OCI-LY3 (cell line): Measurements from ENCODE around the gene BCL2L13.

Experiments used
- H2AFZ ChIP-seq: fragments of 200-600, 300-600 bp; shearing (Covaris generic); 2 replicates; pipeline ENCODE4 v1.6.0; 2014; ENCODE audit warnings: antibody characterized with exemption, low read depth, low read length
- H3K27ac ChIP-seq: fragments of 200-600, 300-600 bp; sonication (generic); 2 replicates; pipeline ENCODE4 v1.5.1; 2014; ENCODE audit warnings: mild to moderate bottlenecking, low read length, moderate library complexity, mixed read lengths
- H3K27me3 ChIP-seq: fragments of 200-600, 300-600 bp; sonication (generic); 2 replicates; pipeline ENCODE4 v1.6.1; 2014; ENCODE audit warnings: low read depth, low read length, mixed read lengths
- H3K36me3 ChIP-seq: fragments of 200-600, 300-600 bp; sonication (generic); replicated peaks from 2 replicates; pipeline ENCODE3; 2014; ENCODE audit warnings: low read depth, low read length, mixed read lengths
- H3K4me1 ChIP-seq: fragments of 300-600, 200-600 bp; sonication (generic); 2 replicates; pipeline ENCODE4 v1.6.1; 2014; ENCODE audit warnings: low read length, mixed read lengths
- H3K4me2 ChIP-seq: fragments of 200-600, 300-600 bp; sonication (generic); 2 replicates; pipeline ENCODE4 v1.6.1; 2014; ENCODE audit warnings: low read length, mixed read lengths
- H3K4me3 ChIP-seq: fragments of 300-600, 200-600 bp; sonication (generic); 2 replicates; pipeline ENCODE4 v1.5.1; 2014; ENCODE audit warnings: antibody characterized with exemption, mild to moderate bottlenecking, low read length, moderate library complexity
- H3K79me2 ChIP-seq: fragments of 300-600, 200-600 bp; shearing (Covaris generic); 2 replicates; pipeline ENCODE4 v1.6.1; 2014; ENCODE audit warnings: mild to moderate bottlenecking, low read length, mixed read lengths
- H3K9ac ChIP-seq: fragments of 300-600, 200-600 bp; shearing (Covaris generic); 2 replicates; pipeline ENCODE4 v1.6.0; 2014; ENCODE audit warnings: mild to moderate bottlenecking, low read length, moderate library complexity
- H3K9me3 ChIP-seq: fragments of 200-600, 300-600 bp; shearing (Covaris generic); 2 replicates; pipeline ENCODE4 v1.6.1; 2014; ENCODE audit warnings: low read length, mixed read lengths; ENCODE audit not compliant: insufficient read depth
- H4K20me1 ChIP-seq: fragments of 200-600, 300-600 bp; sonication (generic); 2 replicates; pipeline ENCODE4 v1.6.1; 2016; ENCODE audit warnings: low read length, mixed read lengths; ENCODE audit not compliant: insufficient read depth
- EZH2phosphoT487 ChIP-seq: fragments of 200-600 bp; shearing (Covaris generic); IDR thresholded peaks from 2 replicates; pipeline ENCODE4 v1.6.1; 2018; ENCODE audit warnings: antibody characterized with exemption, mixed run types, low read depth
- TF ChIP-seq, protein P1 (sequence below): fragments of 200-600, 300-600 bp; sonication (generic); IDR thresholded peaks from 2 replicates; pipeline ENCODE4 v1.5.1; 2014; ENCODE audit warnings: antibody characterized with exemption, low read length, low read depth

Gene BCL2L13

DNA sequence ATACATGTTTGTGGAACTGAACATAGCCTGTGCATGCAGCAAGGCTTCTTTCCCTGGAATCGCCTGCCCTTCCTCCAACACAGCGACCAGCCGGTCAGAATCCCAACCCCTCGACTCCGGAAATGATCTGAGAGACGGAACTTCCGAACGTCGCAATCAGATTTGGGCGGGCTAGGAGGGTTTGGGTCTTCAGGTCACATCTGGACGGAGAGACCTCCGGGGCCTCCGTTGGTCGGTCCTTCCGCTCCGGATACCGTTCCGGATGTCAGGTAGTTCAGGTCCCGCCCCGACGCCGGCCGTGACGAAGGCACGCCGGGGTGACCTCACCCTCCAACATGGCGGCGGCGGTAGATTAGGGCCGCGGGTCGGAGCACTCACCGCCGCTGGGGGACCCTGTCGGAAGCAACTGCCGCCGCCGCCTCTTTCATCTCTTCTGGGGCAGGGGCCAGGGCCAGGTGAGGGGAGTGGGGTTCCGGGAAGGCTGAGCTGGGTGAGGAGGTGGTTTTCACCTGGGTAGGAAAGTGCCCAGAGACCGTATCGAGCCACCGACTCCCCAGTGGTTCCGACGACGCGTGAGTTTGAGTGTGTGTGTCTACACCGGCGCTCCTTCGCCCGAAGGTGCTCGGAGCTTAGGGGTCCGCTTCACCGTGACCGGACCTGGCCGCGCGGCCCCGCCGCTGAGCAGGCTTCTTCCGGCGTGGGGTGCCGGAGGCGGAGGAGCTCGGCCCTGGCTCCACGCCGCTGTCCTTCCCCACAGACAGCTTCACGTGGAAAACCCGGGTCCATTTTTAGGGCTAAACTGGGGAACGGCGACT is at the start of gene BCL2L13:
Gene BCL2L13 (plus strand): TSS at position 326 of the 815 bp plus-strand sequence. CDS start 16,955 bp downstream, outside the sequence.
- Histone ChIP-seq H3K27me3 (no peaks in the 10 kb centered on the region), H2AFZ (peak within 1 kb of the TSS; percentile 84), H3K4me1 (peaks cover 15% of the 10 kb centered on the region), H3K9ac (peak within 1 kb of the TSS; percentile 83), H3K4me2 (peak within 1 kb of the TSS; percentile 95), H3K27ac (peak within 1 kb of the TSS; percentile 80), H3K9me3 (no peaks in the 10 kb centered on the region), H3K4me3 (peak within 1 kb of the TSS; percentile 81), H3K79me2 (peaks cover 47% of the 10 kb centered on the region), H3K36me3 (peaks cover 20% of the 10 kb centered on the region), H4K20me1 (no peaks in the 10 kb centered on the region)
- TF ChIP-seq EZH2phosphoT487 = no peak
- TF ChIP-seq, protein P1, sequence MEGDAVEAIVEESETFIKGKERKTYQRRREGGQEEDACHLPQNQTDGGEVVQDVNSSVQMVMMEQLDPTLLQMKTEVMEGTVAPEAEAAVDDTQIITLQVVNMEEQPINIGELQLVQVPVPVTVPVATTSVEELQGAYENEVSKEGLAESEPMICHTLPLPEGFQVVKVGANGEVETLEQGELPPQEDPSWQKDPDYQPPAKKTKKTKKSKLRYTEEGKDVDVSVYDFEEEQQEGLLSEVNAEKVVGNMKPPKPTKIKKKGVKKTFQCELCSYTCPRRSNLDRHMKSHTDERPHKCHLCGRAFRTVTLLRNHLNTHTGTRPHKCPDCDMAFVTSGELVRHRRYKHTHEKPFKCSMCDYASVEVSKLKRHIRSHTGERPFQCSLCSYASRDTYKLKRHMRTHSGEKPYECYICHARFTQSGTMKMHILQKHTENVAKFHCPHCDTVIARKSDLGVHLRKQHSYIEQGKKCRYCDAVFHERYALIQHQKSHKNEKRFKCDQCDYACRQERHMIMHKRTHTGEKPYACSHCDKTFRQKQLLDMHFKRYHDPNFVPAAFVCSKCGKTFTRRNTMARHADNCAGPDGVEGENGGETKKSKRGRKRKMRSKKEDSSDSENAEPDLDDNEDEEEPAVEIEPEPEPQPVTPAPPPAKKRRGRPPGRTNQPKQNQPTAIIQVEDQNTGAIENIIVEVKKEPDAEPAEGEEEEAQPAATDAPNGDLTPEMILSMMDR = peak; percentile 9; the same call in 1 of the 2 replicates

DNA sequence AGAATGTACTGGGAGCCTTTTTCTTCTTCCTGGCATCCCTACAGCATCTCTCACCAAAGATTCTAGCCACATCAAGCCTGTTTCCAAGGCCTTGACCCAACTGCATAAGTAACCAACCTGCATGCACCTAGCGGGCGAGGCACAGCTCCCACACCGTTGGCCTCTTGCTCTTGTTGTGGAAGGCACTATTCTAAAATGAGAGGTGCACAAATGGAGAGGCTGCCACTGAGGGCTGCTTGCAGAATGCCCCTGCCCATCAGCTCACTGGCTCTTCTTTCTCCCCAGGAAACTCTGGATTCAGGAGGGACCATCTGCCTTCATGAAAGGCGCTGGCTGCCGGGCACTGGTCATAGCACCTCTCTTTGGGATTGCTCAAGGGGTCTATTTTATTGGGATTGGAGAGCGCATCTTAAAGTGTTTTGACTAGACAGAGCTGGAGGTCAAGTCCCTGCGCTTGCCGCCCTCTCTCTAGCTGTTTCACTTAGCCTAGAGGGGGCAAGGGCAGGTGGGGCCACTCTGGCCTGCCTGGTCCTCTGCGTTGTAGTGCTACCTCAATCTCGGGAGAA is 48.7 kb upstream of the BCL2L13 start:
- Histone ChIP-seq H3K27ac (no peak overlapping the region), H2AFZ (no peak overlapping the region)

DNA sequence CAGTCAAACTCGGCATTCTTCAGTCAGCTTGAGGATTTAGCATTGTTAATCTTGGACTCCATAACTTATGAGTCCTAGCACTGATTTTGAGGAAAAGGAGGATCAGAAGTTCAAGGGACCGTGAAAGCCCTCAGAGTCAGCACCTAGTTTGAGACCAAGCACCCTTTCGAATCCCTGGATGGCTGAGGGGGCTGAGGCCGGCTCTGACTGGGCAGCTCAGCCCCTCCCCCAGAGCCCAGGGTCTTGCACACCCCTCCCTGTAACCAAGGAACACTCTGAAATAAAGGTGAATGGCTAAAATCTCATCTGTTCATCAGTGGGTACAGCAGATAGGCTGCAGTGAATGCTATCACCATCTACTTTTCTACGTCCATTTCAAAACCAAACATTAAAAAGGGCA is 48.0 kb upstream of the BCL2L13 start:
- Histone ChIP-seq H3K9me3 (no peaks in the 10 kb centered on the region), H3K27ac (no peak overlapping the region), H3K4me1 (peaks cover 18% of the 10 kb centered on the region), H3K4me3 (no peak overlapping the region), H3K79me2 (no peaks in the 10 kb centered on the region), H4K20me1 (peaks cover 26% of the 10 kb centered on the region), H3K9ac (no peak overlapping the region), H3K4me2 (no peak overlapping the region), H2AFZ (no peak overlapping the region), H3K36me3 (peaks cover 39% of the 10 kb centered on the region), H3K27me3 (no peaks in the 10 kb centered on the region)
- TF ChIP-seq, protein P1 = no peak
- no peak for TF ChIP-seq EZH2phosphoT487

More for the DNA sequence above, 48.7 kb upstream of the BCL2L13 start:
- H3K4me3 ChIP-seq = no peak overlapping the region
- no peak overlapping the region for H3K4me2 ChIP-seq
- H3K79me2 ChIP-seq = no peaks in the 10 kb centered on the region
- no peaks in the 10 kb centered on the region for H3K27me3 ChIP-seq
- no peaks in the 10 kb centered on the region for H3K9me3 ChIP-seq
- H4K20me1 ChIP-seq = peaks cover 19% of the 10 kb centered on the region
- TF ChIP-seq, protein P1 = no peak
- TF ChIP-seq EZH2phosphoT487 = no peak
- H3K36me3 ChIP-seq = peaks cover 35% of the 10 kb centered on the region
- no peak overlapping the region for H3K9ac ChIP-seq
- H3K4me1 ChIP-seq = peaks cover 11% of the 10 kb centered on the region

DNA sequence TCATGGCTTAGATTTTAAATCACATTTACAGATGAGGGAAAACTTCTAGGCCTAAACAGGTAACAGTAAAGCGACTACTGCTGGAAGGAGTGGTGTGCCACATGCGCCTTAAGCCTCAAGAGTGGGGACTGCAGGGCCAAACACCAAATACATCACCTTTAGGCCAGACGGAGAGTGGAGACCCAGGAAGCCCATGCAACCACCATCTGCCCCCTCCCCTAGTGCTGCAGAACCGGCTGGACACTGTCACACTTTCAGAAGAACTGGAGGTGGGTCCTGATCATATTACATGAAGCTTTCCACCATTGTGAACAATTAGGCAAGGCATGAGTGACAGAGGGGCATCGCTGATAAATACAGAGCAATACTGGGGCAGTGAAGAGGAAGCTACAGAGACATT is 46.4 kb upstream of the BCL2L13 start:
- Histone ChIP-seq H3K9me3 (peaks cover 6% of the 10 kb centered on the region), H4K20me1 (peaks cover 26% of the 10 kb centered on the region), H3K9ac (no peak overlapping the region), H2AFZ (no peak overlapping the region), H3K4me3 (no peak overlapping the region), H3K36me3 (peaks cover 49% of the 10 kb centered on the region), H3K27ac (no peak overlapping the region), H3K27me3 (no peaks in the 10 kb centered on the region), H3K4me2 (no peak overlapping the region), H3K79me2 (no peaks in the 10 kb centered on the region), H3K4me1 (peaks cover 19% of the 10 kb centered on the region)
- TF ChIP-seq, protein P1 = no peak
- no peak for TF ChIP-seq EZH2phosphoT487
